Measurements from ENCODE around the gene SLIT3.

SLIT3 gene

GRCh38 chr5:168843277-168844015, 457.5 kb downstream of the SLIT3 start:
- Mint-ChIP-seq H3K27me3 (ENCODE audit: low read depth, poor library complexity) (peaks cover 13% of the 10 kb centered on the region), H3K4me3 (no peak overlapping the region), H3K36me3 (ENCODE audit: low read depth) (no peaks in the 10 kb centered on the region), H3K27ac (no peak overlapping the region), H3K9me3 (no peaks in the 10 kb centered on the region), H3K4me1 (peaks cover 74% of the 10 kb centered on the region)
- no peak for TF ChIP-seq CTCF (IDR thresholded peaks at IDR 0.05)
- no peak for DNase-seq

DNA sequence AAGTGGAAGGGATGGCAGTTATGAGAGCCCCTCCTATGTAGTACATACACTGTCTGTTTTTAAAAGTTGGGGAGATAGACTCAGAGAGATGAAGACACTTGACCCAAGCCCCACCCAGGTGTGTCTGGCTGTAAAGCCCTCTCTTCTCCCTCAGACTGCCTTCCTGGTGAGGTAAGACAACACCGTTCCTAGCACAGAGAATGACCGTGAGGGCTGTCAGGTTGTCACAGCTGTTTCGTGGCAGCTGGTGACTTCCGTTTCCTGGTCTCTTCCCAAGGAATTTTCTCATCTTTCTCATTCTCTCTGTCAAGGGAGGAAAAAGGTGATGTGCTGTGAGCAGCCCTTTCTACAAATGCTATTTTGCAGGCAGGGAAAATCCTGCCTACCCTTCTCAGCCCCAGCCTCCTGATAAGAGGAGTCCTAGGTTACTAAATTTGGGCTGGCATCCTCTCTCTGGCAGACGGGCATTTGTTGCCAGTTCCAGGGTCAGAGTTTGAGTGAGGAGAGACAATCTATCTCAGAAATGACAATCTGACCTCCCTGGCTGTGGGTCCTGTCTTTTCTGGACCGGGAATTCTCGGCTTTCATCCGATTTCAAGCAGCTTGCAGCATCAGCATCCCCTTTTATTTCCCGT, 458.3 kb downstream of the SLIT3 start:
- no peak for TF ChIP-seq CTCF (IDR thresholded peaks at IDR 0.05)
- no peaks in the 10 kb centered on the region for H3K36me3 Mint-ChIP-seq (ENCODE audit: low read depth)
- no peak overlapping the region for H3K27ac Mint-ChIP-seq
- DNase-seq: no peak
- H3K27me3 Mint-ChIP-seq (ENCODE audit: low read depth, poor library complexity): peaks cover 13% of the 10 kb centered on the region
- H3K9me3 Mint-ChIP-seq: no peaks in the 10 kb centered on the region
- peak overlapping the region; percentile 33 for H3K4me3 Mint-ChIP-seq
- H3K4me1 Mint-ChIP-seq: peaks cover 71% of the 10 kb centered on the region

DNA sequence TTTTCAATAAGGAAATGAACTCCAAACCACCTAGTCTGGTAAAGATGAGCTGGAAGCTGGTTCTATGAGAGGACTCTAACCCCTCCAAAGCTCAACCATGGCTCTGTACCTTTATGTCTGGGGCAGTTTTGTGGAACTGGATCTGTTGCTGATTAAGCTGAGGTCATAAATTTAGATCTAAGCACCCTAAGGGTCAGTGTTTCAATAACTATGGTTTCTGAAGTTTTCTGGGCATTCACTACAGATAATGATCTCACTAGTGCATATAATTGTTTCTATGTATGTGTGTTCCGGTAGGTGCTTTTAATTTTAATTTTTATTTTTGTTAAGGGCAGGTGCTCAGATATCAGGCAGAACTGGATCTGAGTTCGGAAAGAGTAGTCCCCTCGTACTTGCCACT, 463.1 kb downstream of the SLIT3 start:
- no peaks in the 10 kb centered on the region for H3K9me3 Mint-ChIP-seq
- H3K4me1 Mint-ChIP-seq: peaks cover 49% of the 10 kb centered on the region
- DNase-seq: no peak
- H3K36me3 Mint-ChIP-seq (ENCODE audit: low read depth): peaks cover 8% of the 10 kb centered on the region
- no peak overlapping the region for H3K4me3 Mint-ChIP-seq
- H3K27me3 Mint-ChIP-seq (ENCODE audit: low read depth, poor library complexity): peaks cover 15% of the 10 kb centered on the region
- TF ChIP-seq CTCF (IDR thresholded peaks at IDR 0.05): no peak
- no peak overlapping the region for H3K27ac Mint-ChIP-seq

DNA sequence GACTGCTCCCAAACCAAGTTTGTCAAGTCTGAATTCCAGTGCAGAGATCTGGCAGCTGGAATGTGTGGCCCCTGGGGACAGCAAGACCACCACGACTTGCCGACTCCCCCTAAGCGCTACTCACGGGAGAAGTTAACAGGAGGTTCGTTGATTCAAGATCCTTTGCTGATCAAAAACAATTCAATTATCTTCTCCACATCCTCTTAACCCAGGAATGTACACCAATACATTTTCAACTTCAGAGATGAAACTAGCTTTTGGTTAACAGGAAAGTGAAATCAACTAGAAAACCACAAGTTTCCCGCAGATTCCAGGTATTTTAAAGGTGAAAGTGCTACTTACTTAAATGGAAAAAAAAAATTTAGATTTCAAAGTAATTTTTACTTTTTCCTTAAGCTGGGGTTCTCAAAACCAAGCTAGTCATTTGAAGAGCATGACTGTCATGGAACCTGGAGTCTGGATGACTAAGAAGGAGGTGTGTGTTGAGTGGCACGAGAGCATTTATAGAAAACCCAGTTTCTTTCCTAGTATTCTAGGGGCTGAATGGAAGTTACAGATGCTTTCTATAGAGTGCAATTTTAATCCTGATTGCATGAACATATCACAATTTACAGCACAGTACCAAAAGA, 464.2 kb downstream of the SLIT3 start:
- H3K4me3 Mint-ChIP-seq: no peak overlapping the region
- no peak for TF ChIP-seq CTCF (IDR thresholded peaks at IDR 0.05)
- H3K27me3 Mint-ChIP-seq (ENCODE audit: low read depth, poor library complexity): peaks cover 4% of the 10 kb centered on the region
- H3K4me1 Mint-ChIP-seq: peaks cover 45% of the 10 kb centered on the region
- no peaks in the 10 kb centered on the region for H3K9me3 Mint-ChIP-seq
- no peak overlapping the region for H3K27ac Mint-ChIP-seq
- no peak for DNase-seq
- H3K36me3 Mint-ChIP-seq (ENCODE audit: low read depth): peaks cover 8% of the 10 kb centered on the region

GRCh38 chr5:168833936-168834335, 467.0 kb downstream of the SLIT3 start:
- peak overlapping the region; percentile 39 for H3K27ac Mint-ChIP-seq

More at GRCh38 chr5:168833936-168834335, 467.0 kb downstream of the SLIT3 start:
- H3K36me3 Mint-ChIP-seq (ENCODE audit: low read depth): peaks cover 8% of the 10 kb centered on the region
- H3K9me3 Mint-ChIP-seq: no peaks in the 10 kb centered on the region
- no peak for TF ChIP-seq CTCF (IDR thresholded peaks at IDR 0.05)
- DNase-seq: no peak
- H3K4me1 Mint-ChIP-seq: peaks cover 55% of the 10 kb centered on the region
- H3K27me3 Mint-ChIP-seq (ENCODE audit: low read depth, poor library complexity): peaks cover 9% of the 10 kb centered on the region
- H3K4me3 Mint-ChIP-seq: no peak overlapping the region

Measured in nephron progenitor cell (in vitro differentiated cells).